Dedifferentiated amniotic fluid mesenchymal stem cell (primary cell): ENCODE data around the gene KLF4.
A peak's percentile ranks its signal among the peaks of the same experiment; 100 is the strongest.

Experiments
- DNase-seq: peaks from one replicate; pipeline ENCODE4 v3.0.0-alpha.2; 2016; ENCODE audit errors: extremely low spot score

Gene KLF4

GRCh38 chr9:107487521-107488374 is 1.8 kb downstream of the KLF4 start:
- DNase-seq, result no peak

GRCh38 chr9:107486674-107487520 is 2.7 kb downstream of the KLF4 start:
- no peak for DNase-seq

GRCh38 chr9:107485458-107486043 is 4.0 kb downstream of the KLF4 start:
- no peak for DNase-seq

- DNase-seq, result peak; percentile 77
Observed at GRCh38 chr9:107484117-107484723, 5.3 kb downstream of the KLF4 start.

GRCh38 chr9:107483666-107484065 is 5.9 kb downstream of the KLF4 start:
- no peak for DNase-seq

GRCh38 chr9:107481035-107481434 is 8.5 kb downstream of the KLF4 start:
- no peak for DNase-seq

- peak; percentile 69 for DNase-seq
Observed at GRCh38 chr9:107480386-107480789, 9.2 kb downstream of the KLF4 start.

DNA sequence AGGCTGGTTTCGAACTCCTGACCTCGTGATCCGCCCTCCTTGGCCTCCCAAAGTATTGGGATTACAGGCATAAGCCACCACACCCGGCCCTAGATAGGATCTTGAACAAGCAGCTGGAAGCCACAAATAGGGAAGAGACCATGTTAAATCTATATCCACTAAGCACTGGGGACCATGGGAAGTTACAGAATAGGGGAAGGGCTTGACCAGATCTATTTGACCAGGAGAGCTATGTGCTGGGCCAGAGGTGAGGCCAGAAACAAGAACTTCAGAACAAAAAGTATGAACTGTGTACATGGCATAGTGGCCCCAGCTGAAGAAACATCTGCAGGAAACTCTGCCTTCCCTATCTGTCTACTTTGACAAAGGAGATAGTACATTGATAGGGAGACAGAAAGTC is 10.8 kb downstream of the KLF4 start:
- no peak for DNase-seq

GRCh38 chr9:107474124-107474523 is 15.4 kb downstream of the KLF4 start:
- no peak for DNase-seq

DNA sequence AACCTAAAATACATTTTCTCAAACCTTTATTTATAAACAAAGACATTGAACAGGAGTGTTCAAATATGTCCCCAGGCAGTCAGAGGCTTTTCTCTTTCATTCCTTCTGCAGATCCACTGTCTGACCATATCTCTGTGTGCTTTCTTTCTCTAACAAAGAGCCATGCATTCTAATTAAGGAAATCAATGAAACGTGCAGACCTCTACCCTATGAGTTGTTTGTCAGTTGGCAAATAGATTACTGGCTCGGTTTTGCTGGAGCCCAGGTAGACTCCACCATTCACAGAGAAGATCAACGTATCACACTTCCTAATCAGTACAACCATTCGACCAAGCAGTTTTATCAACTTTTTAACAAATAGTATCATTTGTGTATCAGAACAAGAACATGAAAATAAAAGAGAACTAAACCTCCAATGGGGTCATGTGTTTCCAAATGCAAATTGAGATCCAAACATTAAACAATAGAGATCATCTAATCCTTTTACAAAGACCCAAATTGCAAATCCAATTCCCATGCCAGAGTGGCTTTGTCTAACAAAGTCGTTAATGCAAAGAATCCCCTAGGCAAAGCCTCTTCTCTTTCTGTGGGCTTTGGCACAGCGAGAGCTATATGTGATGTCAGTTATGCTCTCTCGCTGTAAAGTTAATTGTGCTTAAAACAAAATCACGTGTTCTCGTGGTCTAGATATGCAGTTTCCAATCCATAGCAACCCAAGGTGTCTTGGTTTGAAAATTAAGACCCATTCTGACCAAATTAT is 16.8 kb downstream of the KLF4 start:
- no peak for DNase-seq

GRCh38 chr9:107471552-107471951 is 18.0 kb downstream of the KLF4 start:
- no peak for DNase-seq

GRCh38 chr9:107467416-107467815 is 22.2 kb downstream of the KLF4 start:
- DNase-seq, result no peak

DNA sequence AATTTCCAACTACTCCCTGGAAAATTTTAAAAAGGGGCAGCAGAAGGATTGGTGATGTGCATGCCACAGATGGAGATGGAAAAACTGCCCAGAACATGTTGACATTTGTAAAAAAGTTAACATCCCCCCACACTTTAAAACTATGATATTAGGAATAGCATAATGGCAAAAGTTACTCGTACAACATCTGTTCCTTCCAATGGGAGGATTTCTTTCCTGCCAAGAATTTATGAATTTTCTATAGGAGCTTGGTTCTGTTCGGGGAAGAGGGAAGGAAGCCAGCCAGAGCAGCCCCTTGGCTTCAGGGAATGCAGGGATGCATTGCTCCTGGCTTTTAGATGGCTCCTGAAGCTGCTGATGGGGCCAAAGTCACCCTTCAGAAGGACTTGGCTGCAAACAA is 22.7 kb downstream of the KLF4 start:
- DNase-seq, result no peak

DNA sequence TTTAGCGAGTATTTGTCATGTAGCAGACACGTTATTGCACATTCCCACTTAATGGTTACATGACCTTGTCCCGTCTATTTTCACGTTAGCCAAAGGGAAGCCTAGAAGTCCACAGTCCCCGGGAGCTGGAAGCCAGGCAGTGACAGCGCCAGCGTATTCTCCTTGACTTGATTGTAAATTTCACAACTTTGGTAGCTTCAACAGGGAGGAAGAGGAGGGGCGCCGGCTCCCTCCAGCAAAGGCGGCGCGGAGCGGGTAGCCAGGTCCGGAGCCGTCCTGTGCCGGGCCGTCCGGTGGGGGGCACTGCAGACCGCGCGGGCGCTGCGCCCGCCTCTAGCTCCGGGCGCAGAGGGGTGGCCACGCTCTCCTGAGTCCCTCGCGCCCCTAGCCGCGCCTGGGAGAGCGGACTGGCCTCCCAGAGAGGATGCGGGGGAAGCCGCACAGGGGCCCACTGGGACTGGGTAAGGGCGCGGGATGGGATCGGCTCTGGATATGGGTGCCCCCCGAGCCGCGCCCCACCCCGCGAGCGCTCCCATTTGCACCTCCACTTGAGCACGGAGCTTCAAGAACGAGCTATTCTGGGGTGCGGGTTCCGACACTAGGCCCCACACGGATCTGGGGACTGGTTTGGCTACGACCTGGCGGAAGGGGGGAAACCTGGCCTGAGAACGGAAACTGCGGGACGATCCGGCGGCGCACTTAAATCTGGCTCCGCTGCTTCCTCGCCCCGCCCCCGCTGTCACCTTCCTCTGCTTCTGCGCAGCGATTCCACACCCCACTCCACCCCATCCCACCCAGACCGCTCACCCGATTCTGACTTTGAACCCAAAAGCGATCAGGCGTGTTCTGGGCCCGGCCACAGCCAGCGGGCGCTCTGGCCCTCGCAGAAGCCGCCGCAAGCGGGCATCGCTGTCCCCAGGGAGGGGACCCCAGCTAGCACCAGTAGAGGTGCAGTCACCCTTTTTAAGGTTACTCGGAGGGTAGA is 23.8 kb downstream of the KLF4 start:
- DNase-seq, result peak; percentile 52

DNA sequence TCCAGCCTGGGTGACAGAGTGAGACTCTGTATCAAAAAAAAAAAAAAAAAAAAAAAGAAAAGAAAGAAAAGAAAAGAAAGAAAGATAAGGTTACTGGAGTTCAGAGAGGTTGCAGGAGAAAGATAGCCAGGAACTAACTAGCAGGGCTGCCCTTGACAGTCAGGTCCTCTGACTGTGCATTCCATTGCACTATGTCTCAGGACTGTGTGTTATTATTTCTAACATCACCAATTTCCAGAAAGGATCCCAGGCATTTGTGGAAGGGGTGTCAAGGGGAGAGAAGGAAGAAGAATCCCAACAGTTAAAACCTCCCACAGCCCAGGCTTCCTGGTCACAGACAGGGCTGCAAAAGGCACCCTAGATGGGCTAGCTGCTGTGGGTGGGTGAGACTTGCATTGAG is 25.1 kb downstream of the KLF4 start:
- no peak for DNase-seq

GRCh38 chr9:107462691-107463090 is 26.9 kb downstream of the KLF4 start:
- DNase-seq, result no peak

GRCh38 chr9:107460153-107461023 is 29.2 kb downstream of the KLF4 start:
- DNase-seq, result no peak

DNA sequence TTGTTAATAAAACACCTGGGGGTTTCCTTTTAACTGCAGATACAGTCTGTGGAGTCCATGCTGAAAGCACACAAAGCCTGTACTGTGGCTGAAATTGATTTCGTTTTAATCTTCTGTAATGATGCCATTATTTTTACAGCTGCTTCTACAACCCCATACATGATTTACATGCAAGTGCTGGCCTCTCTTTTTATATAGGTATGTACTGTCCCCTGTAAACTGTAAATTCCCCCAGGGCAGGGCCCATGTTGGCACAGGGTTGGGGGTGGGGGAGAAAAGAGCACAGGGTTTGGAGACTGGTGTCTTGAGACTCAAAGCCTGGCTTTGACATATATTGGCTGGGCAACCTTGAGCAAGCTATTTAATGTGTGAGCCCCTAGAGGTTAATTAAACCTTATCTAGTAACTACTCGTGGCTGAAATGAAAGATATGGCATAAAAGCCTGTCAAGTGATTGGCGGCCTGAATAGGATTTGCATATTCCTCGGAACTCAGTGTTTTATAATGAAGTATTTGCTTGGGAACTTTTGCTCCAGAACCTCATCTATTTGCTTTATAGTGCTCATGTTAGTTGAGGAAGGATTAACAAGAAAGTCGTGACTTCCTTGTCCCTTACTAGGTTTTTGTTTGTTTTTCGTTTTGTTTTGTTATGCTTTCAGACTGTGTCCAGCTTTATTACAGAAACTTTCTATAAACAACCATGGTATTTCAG is 34.0 kb downstream of the KLF4 start:
- DNase-seq, result no peak

DNA sequence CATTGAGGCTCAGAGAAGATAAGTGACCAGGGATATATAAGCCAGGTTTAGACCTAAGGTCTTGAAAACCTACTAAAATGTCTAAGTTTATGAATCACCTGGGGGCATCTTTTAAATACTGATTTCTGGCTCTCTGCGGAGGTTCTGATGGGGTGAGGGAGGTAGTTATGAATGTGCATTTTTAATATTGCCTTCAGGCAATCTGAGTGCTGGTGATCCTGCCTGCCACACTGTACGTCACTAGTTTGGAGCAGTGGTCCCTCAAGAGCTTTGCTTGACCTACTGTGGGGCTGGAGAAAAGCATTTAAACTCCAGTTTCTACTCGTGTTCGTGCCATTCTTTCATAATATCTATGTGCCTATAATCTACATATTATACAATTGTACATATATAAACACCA is 36.1 kb downstream of the KLF4 start:
- DNase-seq, result no peak
